K562 (cell line): ENCODE data around the gene ETNK2. TPM values are rescaled to one million over a fixed set of nuclear protein-coding genes. Genes with fewer than 3 reads are reported as not detected.

Source experiments
- ARID2 ChIP-seq: fragments of 450-650 bp; IDR thresholded peaks from 2 replicates; pipeline ENCODE4 v1.6.1; 2017; ENCODE audit warnings: antibody characterized with exemption, mild to moderate bottlenecking
- ARNT ChIP-seq, 2 experiments: fragments of 450-650 bp; IDR thresholded peaks; 2 replicates each; pipeline ENCODE4 v1.6.1; 2016; ENCODE audit warnings: mild to moderate bottlenecking in 1 of 2
- BMI1 ChIP-seq: fragments of 150-350 bp; IDR thresholded peaks from 2 replicates; pipeline ENCODE4 v1.6.1; 2014; ENCODE audit warnings: low read length
- GABPB1 ChIP-seq: sonication (generic); formaldehyde crosslinking; IDR thresholded peaks from 2 replicates; pipeline ENCODE4 v1.8.0; 2022; ENCODE audit warnings: mild to moderate bottlenecking, missing genetic modification reagents
- MAZ ChIP-seq, 2 experiments: fragments of 450-650 bp in 1 of 2; sonication (generic) in 1 of 2; formaldehyde crosslinking; IDR thresholded peaks in 1 of 2; conservative IDR thresholded peaks in 1 of 2; 2 replicates each; pipeline versions ENCODE4 v1.4.0 to v1.5.0; 2020; ENCODE audit warnings: mild to moderate bottlenecking in 1 of 2, missing genetic modification reagents in 1 of 2
- NFIC ChIP-seq: fragments of 450-650 bp; IDR thresholded peaks from 2 replicates; pipeline ENCODE4 v1.6.1; 2017; ENCODE audit warnings: mild to moderate bottlenecking, inconsistent platforms
- RAD21 ChIP-seq, 2 experiments: fragments of 250-450 bp in 1 of 2; fragments of 450-650 bp in 1 of 2; sonication (Bioruptor Pico) in 1 of 2; formaldehyde crosslinking in 1 of 2; IDR thresholded peaks in 1 of 2; conservative IDR thresholded peaks in 1 of 2; 2 replicates each; pipeline versions ENCODE4 v1.4.0 to v1.8.0; 2020 to 2022; ENCODE audit warnings: mild to moderate bottlenecking in 2 of 2, moderate library complexity in 1 of 2
- RFX1 ChIP-seq: fragments of 450-650 bp; IDR thresholded peaks from 2 replicates; pipeline ENCODE4 v1.6.1; 2016; ENCODE audit warnings: mild to moderate bottlenecking, moderate library complexity
- SMC3 ChIP-seq: conservative IDR thresholded peaks from 2 replicates; pipeline ENCODE4 v1.6.1; 2011; ENCODE audit warnings: low read depth, low read length, improper control_type of control experiment; ENCODE audit not compliant: insufficient read depth
- TAF9B ChIP-seq: fragments of 450-650 bp; IDR thresholded peaks from 2 replicates; pipeline ENCODE4 v1.6.1; 2018; ENCODE audit warnings: mild to moderate bottlenecking; ENCODE audit not compliant: partially characterized antibody
- ZBTB7A ChIP-seq: IDR thresholded peaks from 2 replicates; pipeline ENCODE4 v1.6.1; 2011; ENCODE audit warnings: low read depth, mild to moderate bottlenecking, low read length, moderate library complexity, borderline replicate concordance; ENCODE audit not compliant: control insufficient read depth
- ZNF165 ChIP-seq: fragments of 250-450 bp; sonication (Bioruptor Pico); IDR thresholded peaks from 2 replicates; pipeline ENCODE4 v1.4.0; 2020; ENCODE audit warnings: borderline replicate concordance
- polyA plus RNA-seq, 8 experiments: library from polyadenylated mRNA; depleted of rRNA in 4 of 8; stranded (reverse) in 5 of 8; unstranded in 3 of 8; fragments of >200 nt; fragmentation: Nextera tagmentation in 2 of 8; fragmentation: Illumina TruSeq in 1 of 8; extraction: Ambion mirVana in 2 of 8; extraction: Trizol in 1 of 8; gene quantifications; 2 replicates each; pipeline versions ENCODE4 v1.2.1 to v1.2.3, GENCODE V29; 2011 to 2014; ENCODE audit warnings: inconsistent platforms in 1 of 8, missing spikeins in 1 of 8
- total RNA-seq, 7 experiments: library from RNA; depleted of rRNA in 6 of 7; stranded (reverse); fragments of >200 nt in 6 of 7; fragmentation: Illumina TruSeq in 2 of 7; extraction: Trizol in 2 of 7; gene quantifications; 2 replicates each; pipeline versions ENCODE4 v1.2.1 to v1.2.3, GENCODE V29; 2011 to 2021; ENCODE audit warnings: low replicate concordance in 1 of 7
- TF ChIP-seq, protein P1 (sequence below): fragments of 250-450 bp; sonication (Bioruptor Pico); IDR thresholded peaks from 2 replicates; pipeline ENCODE4 v1.4.0; 2020
- TF ChIP-seq, protein P2 (sequence below): fragments of 450-650 bp; formaldehyde crosslinking; IDR thresholded peaks from 2 replicates; pipeline ENCODE4 v1.4.0; 2020; ENCODE audit warnings: mild to moderate bottlenecking, moderate library complexity
- TF ChIP-seq, protein P3 (sequence below), 2 experiments: fragments of 150-350 bp in 1 of 2; IDR thresholded peaks; 2 replicates each; pipeline ENCODE4 v1.6.1; 2012 to 2016; ENCODE audit warnings: low read depth in 2 of 2, low read length in 2 of 2, mild to moderate bottlenecking in 1 of 2, moderate library complexity in 1 of 2

The ETNK2 gene
- total and polyA plus RNA-seq, 9 of the 15 experiments (the other 6 are each of a cell fraction or from before 2014, with no cell fraction given): 0.03 to 0.38 (median 0.13) TPM; not detected in 4

DNA sequence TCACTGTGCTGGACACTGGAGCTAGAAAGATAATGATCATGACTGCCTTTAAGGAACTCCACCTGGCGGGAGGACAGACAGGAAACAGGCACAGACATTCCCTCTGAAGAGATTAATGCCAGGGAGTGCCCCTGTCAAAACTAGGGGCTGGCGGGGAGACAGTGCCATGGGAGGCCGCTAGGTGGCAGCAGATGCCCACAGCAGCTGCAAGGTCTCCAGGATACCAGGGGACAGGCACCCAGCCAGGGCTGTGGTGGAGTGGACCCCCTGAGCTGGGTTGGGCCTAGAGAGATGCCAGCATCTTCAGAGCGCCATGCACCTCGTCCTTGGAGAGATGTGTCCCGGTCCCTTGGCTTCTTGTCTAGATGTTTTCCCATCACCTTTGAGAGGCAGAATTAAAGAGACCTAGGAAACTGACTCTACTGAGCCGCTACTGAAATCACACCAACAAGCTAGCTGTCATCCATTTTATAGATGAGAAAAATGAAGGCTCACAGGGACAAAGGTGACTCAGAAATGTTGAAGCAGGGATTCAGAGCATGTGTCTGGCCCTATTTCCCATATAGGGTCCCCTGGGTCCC is 10.7 kb upstream of the ETNK2 start (continued):
- TF ChIP-seq NFIC (0 out of 2 replicates have a peak, but pooled peaks have one; percentile 6), RFX1 (peak; percentile 42; the same call in 1 of the 2 replicates), ZBTB7A (peak; percentile 28; the same call in 1 of the 2 replicates), MAZ (CRISPR knock-in tag; conservative IDR thresholded peaks at IDR 0.05 in 1 of 2, IDR thresholded peaks at IDR 0.05 in 1 of 2) (peak in 1 of 2 experiments; percentile 43; a peak in 2 of 4 replicates), SMC3 (peak; percentile 94), BMI1 (0 out of 2 replicates have a peak, but pooled peaks have one; percentile 33), ZNF165 (CRISPR knock-in tag) (no peak), RAD21 (CRISPR knock-in tag; conservative IDR thresholded peaks at IDR 0.05 in 1 of 2, IDR thresholded peaks at IDR 0.05 in 1 of 2) (peak; percentile 99 to 100), ARID2 (peak; percentile 77; the same call in 1 of the 2 replicates), TAF9B (no peak), ARNT (IDR thresholded peaks at IDR 0.05) (0 out of 4 replicates have a peak, but pooled peaks of 1 of the 2 experiments have one; percentile 27), GABPB1 (peak; percentile 39; the same call in 1 of the 2 replicates)
- TF ChIP-seq, protein P1, sequence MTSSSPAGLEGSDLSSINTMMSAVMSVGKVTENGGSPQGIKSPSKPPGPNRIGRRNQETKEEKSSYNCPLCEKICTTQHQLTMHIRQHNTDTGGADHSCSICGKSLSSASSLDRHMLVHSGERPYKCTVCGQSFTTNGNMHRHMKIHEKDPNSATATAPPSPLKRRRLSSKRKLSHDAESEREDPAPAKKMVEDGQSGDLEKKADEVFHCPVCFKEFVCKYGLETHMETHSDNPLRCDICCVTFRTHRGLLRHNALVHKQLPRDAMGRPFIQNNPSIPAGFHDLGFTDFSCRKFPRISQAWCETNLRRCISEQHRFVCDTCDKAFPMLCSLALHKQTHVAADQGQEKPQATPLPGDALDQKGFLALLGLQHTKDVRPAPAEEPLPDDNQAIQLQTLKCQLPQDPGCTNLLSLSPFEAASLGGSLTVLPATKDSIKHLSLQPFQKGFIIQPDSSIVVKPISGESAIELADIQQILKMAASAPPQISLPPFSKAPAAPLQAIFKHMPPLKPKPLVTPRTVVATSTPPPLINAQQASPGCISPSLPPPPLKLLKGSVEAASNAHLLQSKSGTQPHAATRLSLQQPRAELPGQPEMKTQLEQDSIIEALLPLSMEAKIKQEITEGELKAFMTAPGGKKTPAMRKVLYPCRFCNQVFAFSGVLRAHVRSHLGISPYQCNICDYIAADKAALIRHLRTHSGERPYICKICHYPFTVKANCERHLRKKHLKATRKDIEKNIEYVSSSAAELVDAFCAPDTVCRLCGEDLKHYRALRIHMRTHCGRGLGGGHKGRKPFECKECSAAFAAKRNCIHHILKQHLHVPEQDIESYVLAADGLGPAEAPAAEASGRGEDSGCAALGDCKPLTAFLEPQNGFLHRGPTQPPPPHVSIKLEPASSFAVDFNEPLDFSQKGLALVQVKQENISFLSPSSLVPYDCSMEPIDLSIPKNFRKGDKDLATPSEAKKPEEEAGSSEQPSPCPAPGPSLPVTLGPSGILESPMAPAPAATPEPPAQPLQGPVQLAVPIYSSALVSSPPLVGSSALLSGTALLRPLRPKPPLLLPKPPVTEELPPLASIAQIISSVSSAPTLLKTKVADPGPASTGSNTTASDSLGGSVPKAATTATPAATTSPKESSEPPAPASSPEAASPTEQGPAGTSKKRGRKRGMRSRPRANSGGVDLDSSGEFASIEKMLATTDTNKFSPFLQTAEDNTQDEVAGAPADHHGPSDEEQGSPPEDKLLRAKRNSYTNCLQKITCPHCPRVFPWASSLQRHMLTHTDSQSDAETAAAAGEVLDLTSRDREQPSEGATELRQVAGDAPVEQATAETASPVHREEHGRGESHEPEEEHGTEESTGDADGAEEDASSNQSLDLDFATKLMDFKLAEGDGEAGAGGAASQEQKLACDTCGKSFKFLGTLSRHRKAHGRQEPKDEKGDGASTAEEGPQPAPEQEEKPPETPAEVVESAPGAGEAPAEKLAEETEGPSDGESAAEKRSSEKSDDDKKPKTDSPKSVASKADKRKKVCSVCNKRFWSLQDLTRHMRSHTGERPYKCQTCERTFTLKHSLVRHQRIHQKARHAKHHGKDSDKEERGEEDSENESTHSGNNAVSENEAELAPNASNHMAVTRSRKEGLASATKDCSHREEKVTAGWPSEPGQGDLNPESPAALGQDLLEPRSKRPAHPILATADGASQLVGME: 0 out of 2 replicates have a peak, but pooled peaks have one; percentile 20
- TF ChIP-seq, protein P2, sequence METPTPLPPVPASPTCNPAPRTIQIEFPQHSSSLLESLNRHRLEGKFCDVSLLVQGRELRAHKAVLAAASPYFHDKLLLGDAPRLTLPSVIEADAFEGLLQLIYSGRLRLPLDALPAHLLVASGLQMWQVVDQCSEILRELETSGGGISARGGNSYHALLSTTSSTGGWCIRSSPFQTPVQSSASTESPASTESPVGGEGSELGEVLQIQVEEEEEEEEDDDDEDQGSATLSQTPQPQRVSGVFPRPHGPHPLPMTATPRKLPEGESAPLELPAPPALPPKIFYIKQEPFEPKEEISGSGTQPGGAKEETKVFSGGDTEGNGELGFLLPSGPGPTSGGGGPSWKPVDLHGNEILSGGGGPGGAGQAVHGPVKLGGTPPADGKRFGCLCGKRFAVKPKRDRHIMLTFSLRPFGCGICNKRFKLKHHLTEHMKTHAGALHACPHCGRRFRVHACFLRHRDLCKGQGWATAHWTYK (CRISPR knock-in tag): no peak
- TF ChIP-seq, protein P3, sequence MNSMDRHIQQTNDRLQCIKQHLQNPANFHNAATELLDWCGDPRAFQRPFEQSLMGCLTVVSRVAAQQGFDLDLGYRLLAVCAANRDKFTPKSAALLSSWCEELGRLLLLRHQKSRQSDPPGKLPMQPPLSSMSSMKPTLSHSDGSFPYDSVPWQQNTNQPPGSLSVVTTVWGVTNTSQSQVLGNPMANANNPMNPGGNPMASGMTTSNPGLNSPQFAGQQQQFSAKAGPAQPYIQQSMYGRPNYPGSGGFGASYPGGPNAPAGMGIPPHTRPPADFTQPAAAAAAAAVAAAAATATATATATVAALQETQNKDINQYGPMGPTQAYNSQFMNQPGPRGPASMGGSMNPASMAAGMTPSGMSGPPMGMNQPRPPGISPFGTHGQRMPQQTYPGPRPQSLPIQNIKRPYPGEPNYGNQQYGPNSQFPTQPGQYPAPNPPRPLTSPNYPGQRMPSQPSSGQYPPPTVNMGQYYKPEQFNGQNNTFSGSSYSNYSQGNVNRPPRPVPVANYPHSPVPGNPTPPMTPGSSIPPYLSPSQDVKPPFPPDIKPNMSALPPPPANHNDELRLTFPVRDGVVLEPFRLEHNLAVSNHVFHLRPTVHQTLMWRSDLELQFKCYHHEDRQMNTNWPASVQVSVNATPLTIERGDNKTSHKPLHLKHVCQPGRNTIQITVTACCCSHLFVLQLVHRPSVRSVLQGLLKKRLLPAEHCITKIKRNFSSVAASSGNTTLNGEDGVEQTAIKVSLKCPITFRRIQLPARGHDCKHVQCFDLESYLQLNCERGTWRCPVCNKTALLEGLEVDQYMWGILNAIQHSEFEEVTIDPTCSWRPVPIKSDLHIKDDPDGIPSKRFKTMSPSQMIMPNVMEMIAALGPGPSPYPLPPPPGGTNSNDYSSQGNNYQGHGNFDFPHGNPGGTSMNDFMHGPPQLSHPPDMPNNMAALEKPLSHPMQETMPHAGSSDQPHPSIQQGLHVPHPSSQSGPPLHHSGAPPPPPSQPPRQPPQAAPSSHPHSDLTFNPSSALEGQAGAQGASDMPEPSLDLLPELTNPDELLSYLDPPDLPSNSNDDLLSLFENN (IDR thresholded peaks at IDR 0.05; ENCODE audit: low read depth in 2 of 2, low read length in 2 of 2): 0 out of 4 replicates have a peak, but pooled peaks of 1 of the 2 experiments have one; percentile 28
